ENCODE data around the gene NT5DC2.

NT5DC2 gene

DNA sequence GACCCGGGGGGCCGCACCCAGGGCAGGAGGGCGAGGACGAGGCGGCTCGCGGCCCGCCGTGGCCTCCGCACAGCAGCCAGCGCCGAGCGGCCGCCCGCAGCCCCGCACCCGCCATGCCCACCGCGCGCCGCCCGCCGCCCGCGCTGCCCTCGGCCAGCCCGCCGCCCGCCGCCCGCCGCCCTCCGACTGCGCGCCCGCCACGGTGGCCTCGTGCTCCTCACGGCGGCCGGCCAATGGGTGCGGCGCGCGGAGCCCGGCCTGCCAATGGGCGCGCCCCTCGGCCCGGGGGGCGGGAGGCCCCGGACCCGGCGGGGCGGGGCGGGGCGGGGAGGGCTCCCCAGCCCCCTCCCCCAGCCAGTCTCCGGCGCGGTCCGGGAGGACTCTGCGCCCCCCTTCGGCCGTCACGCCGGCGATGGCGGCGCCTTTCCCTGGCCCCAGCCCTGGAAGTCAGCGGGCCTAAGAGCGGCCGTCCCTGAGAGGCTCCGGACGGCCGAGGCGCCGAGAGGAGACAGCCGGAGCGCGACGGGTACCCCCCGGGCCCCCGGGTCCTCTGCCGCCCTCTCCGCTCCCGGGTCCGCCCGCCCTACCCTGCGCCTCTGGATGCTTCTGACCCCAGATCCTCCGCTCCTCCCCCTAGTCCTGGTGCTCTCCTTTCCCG lies at the start of gene NT5DC2:
Gene NT5DC2 (minus strand): TSS at position 235 of the 658 bp plus-strand sequence. CDS start 120 bp downstream, at position 115.
- DNase-seq (ENCODE audit: low spot score) = peak; percentile 99

- no peak for DNase-seq (ENCODE audit: low spot score)
Measured at GRCh38 chr3:52574056-52574965, 40.7 kb upstream of the NT5DC2 start.

- no peak for DNase-seq (ENCODE audit: low spot score)
Measured at GRCh38 chr3:52572221-52572620, 38.6 kb upstream of the NT5DC2 start.

- peak; percentile 28 for DNase-seq (ENCODE audit: low spot score)
Measured at GRCh38 chr3:52570076-52570475, 36.4 kb upstream of the NT5DC2 start.

DNA sequence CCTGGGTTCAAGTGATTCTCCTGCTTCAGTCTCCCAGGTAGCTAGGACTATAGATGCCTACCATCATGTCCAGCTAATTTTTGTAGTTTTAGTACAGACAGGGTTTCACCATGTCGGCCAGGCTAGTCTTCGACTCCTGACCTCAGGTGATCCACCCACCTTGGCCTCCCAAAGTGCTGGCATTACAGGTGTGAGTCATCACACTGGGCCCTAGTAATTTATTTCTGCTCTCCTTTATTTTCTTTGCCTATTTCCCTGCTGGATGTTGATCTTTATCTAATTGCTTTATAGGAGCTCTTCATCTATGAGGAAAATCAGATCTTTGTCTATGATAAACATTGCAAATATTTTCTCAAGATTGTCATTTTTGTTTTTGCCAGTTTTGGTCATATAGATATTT lies 34.4 kb upstream of the NT5DC2 start:
- DNase-seq (ENCODE audit: low spot score) = no peak

DNA sequence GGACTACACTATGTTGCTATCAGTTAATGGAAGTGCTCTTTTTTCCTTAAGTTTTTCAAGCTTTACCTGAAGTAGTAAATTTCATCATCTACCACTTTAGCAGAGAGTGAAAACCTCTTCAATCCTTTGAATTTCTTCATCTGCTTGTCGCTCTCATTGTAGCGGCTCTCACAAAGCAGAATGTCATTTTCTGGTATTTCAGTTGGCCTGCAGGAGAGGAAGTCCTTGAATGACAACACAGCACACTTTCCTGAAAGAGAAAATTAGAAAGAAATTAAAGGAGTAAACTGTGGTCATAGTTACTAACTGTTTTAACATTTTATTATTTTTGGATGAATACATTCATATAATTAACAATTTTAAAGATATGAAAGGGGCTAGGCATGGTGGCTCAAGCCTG lies 30.3 kb upstream of the NT5DC2 start:
- no peak for DNase-seq (ENCODE audit: low spot score)

DNA sequence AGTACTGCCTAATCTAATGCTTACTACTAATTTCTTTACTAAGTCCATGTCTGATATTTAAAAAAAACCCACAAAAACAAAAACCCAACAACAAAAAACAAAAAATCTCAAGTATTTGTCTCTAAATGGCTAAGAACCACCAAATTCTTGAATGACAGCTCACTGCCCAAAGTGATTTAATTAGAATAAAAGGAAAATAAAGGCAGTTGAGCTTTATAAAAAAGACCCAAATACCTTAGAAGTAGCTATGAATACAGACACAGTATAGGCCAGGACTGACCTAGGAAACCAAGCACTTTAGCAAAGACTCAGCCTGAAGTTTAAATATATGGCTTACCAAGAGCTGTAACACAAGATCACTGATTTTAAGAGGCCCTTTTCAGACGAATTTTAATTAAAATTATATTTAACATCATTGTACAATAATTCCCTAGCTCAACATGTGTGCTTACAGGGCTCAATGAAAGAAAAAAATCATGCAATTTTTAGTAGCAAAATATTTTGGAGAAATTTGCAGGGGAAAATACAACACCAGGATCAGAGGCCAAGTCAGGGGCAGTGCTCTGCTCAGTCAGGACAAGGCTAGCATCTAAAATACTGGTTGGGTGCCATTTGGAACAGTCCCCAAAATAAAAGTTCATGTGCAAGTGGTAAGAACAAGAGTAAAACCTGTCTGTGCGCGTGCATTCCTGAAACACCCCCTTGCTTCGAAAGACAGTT lies 27.5 kb upstream of the NT5DC2 start:
- peak; percentile 11 for DNase-seq (ENCODE audit: low spot score)

- DNase-seq (ENCODE audit: low spot score) = no peak
Measured at GRCh38 chr3:52558436-52558835, 24.8 kb upstream of the NT5DC2 start.

GRCh38 chr3:52557011-52557960 lies 23.6 kb upstream of the NT5DC2 start:
- no peak for DNase-seq (ENCODE audit: low spot score)

GRCh38 chr3:52555056-52555455 lies 21.4 kb upstream of the NT5DC2 start:
- peak; percentile 31 for DNase-seq (ENCODE audit: low spot score)

GRCh38 chr3:52554026-52554755 lies 20.5 kb upstream of the NT5DC2 start:
- no peak for DNase-seq (ENCODE audit: low spot score)

DNA sequence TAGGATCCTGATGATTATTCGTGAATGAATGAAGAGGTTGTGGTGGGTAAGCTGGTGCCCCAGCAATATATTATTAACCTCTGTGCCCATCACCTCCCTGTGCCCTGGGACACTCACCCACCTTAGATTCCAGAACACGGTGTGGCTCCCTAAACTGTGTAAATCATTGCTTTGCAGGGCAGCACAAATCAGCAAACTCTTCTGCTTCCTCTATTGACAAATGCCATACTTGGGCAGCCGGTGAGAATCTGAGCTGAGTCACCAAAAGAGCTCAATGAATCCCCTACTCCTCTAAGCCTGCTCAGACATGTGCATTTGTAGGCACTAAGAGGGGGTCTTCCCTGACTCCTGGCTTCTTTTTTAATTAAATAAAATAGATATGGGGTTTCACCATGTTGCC lies 18.4 kb upstream of the NT5DC2 start:
- DNase-seq (ENCODE audit: low spot score) = no peak

DNA sequence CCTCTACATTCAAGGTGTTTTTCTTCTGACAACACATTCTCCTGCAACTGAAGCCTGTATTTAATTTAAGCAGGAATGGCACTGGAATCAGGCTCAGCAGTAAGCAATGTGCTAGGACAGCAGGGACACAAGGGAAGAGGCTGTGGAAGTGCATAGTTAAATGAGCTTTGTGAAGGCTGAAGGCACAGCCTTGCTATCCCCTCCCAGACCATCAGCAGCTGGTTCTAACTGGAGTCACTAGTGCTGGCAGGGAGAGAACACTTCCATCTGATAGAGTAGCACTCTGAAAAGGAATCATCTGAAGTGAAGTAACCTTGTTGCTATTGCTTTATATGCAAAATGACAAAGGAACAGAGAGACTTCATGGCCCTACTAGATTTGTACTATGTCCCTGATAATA lies 17.5 kb upstream of the NT5DC2 start:
- DNase-seq (ENCODE audit: low spot score) = no peak

DNA sequence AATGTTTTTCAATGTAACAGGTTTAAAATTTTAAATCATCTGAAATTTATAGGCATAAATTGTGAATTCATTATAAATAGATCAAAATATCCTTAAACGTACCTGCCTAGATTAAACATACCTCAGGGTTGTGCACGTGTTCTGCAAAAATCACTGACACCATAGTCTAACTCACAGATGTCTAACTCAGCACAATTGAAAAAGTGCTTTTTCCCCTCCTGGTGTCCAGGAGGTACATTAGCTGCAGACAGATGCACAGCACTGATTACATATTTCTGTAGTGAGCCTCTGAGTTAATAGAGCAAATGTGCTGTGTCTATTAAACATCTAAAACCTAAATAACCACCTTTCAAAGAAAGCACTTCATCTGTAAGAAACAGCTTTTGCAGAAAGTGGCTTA lies 13.5 kb upstream of the NT5DC2 start:
- DNase-seq (ENCODE audit: low spot score) = no peak

GRCh38 chr3:52546111-52546901 lies 12.6 kb upstream of the NT5DC2 start:
- DNase-seq (ENCODE audit: low spot score) = no peak

DNA sequence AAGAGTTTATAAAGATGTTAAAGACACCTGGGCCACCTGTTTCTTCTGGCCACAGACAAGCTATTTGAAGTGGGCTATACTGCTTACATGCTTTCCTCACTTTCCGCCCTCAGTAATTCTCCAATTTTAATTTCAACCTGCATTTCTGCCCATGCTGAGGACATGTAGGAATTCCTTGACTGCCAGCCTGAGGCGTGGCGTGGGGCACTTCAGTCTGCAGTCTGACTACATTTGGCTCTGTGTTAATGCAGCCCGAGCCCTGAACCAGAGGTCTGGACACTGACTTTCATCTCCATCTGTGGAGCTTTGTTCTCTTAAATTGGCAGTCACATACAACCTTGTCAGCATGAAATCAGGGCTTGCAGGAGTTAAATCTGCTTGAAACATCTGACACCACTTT lies 11.3 kb upstream of the NT5DC2 start:
- DNase-seq (ENCODE audit: low spot score) = no peak

GRCh38 chr3:52541050-52541449 lies 7.4 kb upstream of the NT5DC2 start:
- DNase-seq (ENCODE audit: low spot score) = no peak

- no peak for DNase-seq (ENCODE audit: low spot score)
Measured at GRCh38 chr3:52539010-52539653, 5.5 kb upstream of the NT5DC2 start.

DNA sequence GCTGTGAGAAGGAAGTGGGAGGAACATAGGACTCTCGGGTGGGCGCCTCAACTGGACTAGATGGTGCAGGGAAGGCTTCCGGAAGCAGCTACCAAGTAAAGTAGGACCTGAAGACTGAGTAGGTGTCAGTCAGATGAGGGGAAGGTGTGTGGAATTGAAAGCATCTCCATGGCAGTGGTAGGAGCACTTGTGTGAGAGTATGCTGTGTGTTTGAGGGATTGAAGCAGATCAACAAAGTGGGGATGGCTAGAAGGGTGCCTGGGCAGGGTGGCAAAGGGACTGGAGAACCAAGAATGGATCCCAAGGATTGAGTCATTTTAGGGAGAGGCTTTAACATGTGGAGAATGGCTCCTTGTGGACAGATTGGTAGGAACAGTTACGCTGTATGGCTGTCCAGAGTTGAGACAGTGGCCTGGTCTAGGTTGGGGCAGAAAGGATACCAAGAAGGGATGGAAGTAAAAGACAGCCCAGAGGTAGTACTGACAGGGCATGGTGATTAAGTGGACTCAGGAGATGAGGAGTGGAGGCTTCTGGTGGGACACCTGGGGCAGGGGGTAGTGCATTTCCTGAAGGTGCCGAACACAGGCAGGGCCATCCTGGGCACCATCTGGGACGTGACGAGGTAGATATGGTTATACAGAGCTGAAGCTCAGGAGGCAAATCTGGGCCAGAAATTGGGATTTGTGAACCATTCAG lies 4.2 kb upstream of the NT5DC2 start:
- no peak for DNase-seq (ENCODE audit: low spot score)
